ENCODE data around the gene RNF181. TPM values are rescaled to one million over a fixed set of nuclear protein-coding genes. Genes with fewer than 3 reads are reported as not detected.

Gene RNF181
- total and polyA plus RNA-seq, 2 of the 13 experiments (the other 11 are each of a cell fraction or from before 2014, with no cell fraction given) = 224 to 578 TPM

DNA sequence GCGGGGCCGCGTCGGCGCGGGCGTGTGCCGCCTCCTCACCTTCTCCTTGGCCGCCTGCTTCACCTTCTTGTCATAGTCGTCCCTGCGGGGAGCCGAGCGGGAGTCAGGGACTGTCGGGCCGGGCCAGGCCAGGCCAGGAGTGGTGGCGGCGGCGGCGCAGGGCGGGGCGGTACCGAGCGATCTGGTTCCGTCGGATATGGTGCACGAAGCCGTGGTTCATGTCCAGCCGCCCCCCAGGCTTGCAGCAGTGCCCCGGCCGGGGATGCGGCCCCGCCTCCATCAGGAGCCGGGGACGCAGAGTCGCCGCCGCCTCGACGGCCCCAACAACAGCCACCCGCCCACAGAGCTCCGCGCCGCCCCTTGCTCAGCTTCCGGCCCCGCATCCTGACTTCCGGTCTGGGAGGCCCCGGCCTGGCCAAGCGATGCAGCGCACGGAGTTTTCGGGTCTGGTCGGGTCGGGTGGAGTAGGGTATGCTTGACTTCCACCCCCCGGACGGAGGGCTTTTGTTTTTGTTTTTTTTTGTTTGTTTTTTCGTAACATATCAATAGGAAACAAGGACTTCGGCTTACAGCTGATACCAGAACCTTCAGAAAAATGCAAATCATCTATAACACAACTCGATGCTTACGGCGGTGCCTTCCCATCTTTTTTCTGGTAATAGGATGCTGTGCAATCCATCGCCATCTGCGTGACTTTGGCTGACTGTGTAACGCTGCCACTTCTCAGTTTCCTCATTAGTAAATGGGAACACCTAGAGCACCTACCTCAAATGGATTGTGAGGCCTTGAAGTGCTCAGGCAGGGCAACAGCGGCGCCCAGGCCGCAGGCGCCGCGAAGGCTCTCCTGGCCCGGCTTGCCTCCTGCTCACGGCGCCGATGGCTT lies 16.4 kb downstream of the RNF181 start, which contains the start of gene C2orf68 (continued):
- TF ChIP-seq, protein P1, sequence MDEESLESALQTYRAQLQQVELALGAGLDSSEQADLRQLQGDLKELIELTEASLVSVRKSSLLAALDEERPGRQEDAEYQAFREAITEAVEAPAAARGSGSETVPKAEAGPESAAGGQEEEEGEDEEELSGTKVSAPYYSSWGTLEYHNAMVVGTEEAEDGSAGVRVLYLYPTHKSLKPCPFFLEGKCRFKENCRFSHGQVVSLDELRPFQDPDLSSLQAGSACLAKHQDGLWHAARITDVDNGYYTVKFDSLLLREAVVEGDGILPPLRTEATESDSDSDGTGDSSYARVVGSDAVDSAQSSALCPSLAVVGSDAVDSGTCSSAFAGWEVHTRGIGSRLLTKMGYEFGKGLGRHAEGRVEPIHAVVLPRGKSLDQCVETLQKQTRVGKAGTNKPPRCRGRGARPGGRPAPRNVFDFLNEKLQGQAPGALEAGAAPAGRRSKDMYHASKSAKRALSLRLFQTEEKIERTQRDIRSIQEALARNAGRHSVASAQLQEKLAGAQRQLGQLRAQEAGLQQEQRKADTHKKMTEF (CRISPR knock-in tag; IDR thresholded peaks at IDR 0.05) = peak; percentile 92
- TF ChIP-seq PCBP1 (IDR thresholded peaks at IDR 0.05; ENCODE audit: borderline replicate concordance, low read depth, low read length) (no peak), ZNF264 (CRISPR knock-in tag; IDR thresholded peaks at IDR 0.05) (peak; percentile 67; the same call in 1 of the 2 replicates), EZH2 (conservative IDR thresholded peaks at IDR 0.05; ENCODE audit: low read depth, low read length) (no peak), GFI1 (CRISPR knock-in tag; IDR thresholded peaks at IDR 0.05; ENCODE audit: borderline replicate concordance) (no peak), ZSCAN12 (CRISPR knock-in tag; IDR thresholded peaks at IDR 0.05) (peak; percentile 90; the same call in 1 of the 2 replicates), SOX6 (IDR thresholded peaks at IDR 0.05) (no peak), SOX6 (CRISPR knock-in tag; IDR thresholded peaks at IDR 0.05) (peak; percentile 72; the same call in 1 of the 2 replicates), ELF1 (CRISPR knock-in tag; IDR thresholded peaks at IDR 0.05) (peak; percentile 90), ZNF292 (CRISPR knock-in tag; IDR thresholded peaks at IDR 0.05; ENCODE audit: borderline replicate concordance, low read depth) (no peak)
- TF ChIP-seq, protein P2, sequence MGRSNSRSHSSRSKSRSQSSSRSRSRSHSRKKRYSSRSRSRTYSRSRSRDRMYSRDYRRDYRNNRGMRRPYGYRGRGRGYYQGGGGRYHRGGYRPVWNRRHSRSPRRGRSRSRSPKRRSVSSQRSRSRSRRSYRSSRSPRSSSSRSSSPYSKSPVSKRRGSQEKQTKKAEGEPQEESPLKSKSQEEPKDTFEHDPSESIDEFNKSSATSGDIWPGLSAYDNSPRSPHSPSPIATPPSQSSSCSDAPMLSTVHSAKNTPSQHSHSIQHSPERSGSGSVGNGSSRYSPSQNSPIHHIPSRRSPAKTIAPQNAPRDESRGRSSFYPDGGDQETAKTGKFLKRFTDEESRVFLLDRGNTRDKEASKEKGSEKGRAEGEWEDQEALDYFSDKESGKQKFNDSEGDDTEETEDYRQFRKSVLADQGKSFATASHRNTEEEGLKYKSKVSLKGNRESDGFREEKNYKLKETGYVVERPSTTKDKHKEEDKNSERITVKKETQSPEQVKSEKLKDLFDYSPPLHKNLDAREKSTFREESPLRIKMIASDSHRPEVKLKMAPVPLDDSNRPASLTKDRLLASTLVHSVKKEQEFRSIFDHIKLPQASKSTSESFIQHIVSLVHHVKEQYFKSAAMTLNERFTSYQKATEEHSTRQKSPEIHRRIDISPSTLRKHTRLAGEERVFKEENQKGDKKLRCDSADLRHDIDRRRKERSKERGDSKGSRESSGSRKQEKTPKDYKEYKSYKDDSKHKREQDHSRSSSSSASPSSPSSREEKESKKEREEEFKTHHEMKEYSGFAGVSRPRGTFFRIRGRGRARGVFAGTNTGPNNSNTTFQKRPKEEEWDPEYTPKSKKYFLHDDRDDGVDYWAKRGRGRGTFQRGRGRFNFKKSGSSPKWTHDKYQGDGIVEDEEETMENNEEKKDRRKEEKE (IDR thresholded peaks at IDR 0.05) = no peak
- TF ChIP-seq, protein P3, sequence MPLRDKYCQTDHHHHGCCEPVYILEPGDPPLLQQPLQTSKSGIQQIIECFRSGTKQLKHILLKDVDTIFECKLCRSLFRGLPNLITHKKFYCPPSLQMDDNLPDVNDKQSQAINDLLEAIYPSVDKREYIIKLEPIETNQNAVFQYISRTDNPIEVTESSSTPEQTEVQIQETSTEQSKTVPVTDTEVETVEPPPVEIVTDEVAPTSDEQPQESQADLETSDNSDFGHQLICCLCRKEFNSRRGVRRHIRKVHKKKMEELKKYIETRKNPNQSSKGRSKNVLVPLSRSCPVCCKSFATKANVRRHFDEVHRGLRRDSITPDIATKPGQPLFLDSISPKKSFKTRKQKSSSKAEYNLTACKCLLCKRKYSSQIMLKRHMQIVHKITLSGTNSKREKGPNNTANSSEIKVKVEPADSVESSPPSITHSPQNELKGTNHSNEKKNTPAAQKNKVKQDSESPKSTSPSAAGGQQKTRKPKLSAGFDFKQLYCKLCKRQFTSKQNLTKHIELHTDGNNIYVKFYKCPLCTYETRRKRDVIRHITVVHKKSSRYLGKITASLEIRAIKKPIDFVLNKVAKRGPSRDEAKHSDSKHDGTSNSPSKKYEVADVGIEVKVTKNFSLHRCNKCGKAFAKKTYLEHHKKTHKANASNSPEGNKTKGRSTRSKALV (CRISPR knock-in tag; IDR thresholded peaks at IDR 0.05) = no peak
- TF ChIP-seq, protein P4, sequence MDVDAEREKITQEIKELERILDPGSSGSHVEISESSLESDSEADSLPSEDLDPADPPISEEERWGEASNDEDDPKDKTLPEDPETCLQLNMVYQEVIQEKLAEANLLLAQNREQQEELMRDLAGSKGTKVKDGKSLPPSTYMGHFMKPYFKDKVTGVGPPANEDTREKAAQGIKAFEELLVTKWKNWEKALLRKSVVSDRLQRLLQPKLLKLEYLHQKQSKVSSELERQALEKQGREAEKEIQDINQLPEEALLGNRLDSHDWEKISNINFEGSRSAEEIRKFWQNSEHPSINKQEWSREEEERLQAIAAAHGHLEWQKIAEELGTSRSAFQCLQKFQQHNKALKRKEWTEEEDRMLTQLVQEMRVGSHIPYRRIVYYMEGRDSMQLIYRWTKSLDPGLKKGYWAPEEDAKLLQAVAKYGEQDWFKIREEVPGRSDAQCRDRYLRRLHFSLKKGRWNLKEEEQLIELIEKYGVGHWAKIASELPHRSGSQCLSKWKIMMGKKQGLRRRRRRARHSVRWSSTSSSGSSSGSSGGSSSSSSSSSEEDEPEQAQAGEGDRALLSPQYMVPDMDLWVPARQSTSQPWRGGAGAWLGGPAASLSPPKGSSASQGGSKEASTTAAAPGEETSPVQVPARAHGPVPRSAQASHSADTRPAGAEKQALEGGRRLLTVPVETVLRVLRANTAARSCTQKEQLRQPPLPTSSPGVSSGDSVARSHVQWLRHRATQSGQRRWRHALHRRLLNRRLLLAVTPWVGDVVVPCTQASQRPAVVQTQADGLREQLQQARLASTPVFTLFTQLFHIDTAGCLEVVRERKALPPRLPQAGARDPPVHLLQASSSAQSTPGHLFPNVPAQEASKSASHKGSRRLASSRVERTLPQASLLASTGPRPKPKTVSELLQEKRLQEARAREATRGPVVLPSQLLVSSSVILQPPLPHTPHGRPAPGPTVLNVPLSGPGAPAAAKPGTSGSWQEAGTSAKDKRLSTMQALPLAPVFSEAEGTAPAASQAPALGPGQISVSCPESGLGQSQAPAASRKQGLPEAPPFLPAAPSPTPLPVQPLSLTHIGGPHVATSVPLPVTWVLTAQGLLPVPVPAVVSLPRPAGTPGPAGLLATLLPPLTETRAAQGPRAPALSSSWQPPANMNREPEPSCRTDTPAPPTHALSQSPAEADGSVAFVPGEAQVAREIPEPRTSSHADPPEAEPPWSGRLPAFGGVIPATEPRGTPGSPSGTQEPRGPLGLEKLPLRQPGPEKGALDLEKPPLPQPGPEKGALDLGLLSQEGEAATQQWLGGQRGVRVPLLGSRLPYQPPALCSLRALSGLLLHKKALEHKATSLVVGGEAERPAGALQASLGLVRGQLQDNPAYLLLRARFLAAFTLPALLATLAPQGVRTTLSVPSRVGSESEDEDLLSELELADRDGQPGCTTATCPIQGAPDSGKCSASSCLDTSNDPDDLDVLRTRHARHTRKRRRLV (CRISPR knock-in tag; IDR thresholded peaks at IDR 0.05) = no peak
- TF ChIP-seq, protein P5, sequence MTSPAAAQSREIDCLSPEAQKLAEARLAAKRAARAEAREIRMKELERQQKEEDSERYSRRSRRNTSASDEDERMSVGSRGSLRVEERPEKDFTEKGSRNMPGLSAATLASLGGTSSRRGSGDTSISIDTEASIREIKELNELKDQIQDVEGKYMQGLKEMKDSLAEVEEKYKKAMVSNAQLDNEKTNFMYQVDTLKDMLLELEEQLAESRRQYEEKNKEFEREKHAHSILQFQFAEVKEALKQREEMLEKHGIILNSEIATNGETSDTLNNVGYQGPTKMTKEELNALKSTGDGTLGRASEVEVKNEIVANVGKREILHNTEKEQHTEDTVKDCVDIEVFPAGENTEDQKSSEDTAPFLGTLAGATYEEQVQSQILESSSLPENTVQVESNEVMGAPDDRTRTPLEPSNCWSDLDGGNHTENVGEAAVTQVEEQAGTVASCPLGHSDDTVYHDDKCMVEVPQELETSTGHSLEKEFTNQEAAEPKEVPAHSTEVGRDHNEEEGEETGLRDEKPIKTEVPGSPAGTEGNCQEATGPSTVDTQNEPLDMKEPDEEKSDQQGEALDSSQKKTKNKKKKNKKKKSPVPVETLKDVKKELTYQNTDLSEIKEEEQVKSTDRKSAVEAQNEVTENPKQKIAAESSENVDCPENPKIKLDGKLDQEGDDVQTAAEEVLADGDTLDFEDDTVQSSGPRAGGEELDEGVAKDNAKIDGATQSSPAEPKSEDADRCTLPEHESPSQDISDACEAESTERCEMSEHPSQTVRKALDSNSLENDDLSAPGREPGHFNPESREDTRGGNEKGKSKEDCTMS (CRISPR knock-in tag; conservative IDR thresholded peaks at IDR 0.05) = no peak
